Measurements from ENCODE around the gene GFER. TPM values are rescaled to one million over a fixed set of nuclear protein-coding genes. Genes with fewer than 3 reads are reported as not detected.
"Not testable (repeated sequence)": the region's sequence is repeated elsewhere in the genome, so short reads cannot be mapped to it uniquely, and the experiment has no call there.

The GFER gene
- total RNA-seq, 1 donor from 2014 or later, result 31.6 TPM

DNA sequence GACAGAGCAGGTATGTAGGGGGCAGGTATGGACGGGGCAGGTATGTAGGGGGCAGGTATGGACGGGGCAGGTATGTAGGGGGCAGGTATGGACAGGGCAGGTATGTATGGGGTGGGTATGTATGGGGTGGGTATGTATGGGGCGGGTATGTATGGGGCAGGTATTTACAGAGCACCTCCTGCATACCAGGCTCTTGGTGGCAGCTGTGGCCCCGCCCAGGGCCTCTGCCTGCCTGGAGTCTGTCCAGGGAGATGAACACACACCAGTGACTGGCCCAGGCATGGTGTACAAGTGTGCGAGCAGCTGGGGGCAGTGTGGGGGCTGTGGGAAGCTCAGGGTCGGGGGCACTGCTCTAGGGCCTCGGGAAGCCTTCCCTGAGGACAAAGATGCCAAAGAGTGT, 33.9 kb upstream of the GFER start:
- Mint-ChIP-seq H3K36me3 (ENCODE audit: low read depth) (no peaks in the 10 kb centered on the region), H3K4me3 (no peak overlapping the region), H3K4me1 (no peaks in the 10 kb centered on the region), H3K9me3 (no peaks in the 10 kb centered on the region), H3K27ac (no peak overlapping the region), H3K27me3 (no peaks in the 10 kb centered on the region)
- ATAC-seq (ENCODE audit: low read depth) (no peak), DNase-seq (no peak)
- POLR2A ChIA-PET, result interaction anchor here (3.0 kb wide), 1 partner anchor 14 kb away, joined by 9 read pairs; the partner anchor contains the start of gene RPS2
- CTCF ChIA-PET, result no interaction called here
- no peak for TF ChIP-seq CTCF (IDR thresholded peaks at IDR 0.05)
- intact Hi-C loops (cut with micrococcal nuclease), result no loop called here

DNA sequence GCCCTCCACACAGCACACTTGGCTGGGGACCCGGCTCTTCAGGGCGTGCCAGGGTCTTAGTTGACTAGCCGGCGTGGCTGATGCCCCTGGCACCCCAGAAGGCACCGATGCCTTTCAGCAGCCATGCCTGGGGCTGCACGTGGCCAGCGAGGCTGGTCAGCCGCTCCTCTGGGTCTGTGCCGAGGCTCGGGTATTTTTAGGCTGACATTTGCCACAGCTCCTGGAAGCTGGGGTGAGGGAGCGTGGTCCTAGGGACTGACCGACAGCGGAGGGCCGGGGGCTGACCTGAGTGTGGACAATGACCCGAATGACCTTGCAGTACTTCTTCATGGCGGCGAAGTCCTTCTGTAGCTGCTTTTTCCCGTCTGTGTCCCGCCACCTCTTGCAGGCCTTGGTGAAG, 33.4 kb upstream of the GFER start:
- no peak for DNase-seq
- no peak overlapping the region for H3K4me3 Mint-ChIP-seq
- ChIA-PET POLR2A (interaction anchor here (3.0 kb wide), 1 partner anchor 14 kb away, joined by 9 read pairs; the partner anchor contains the start of gene RPS2), CTCF (no interaction called here)
- TF ChIP-seq CTCF (IDR thresholded peaks at IDR 0.05), result no peak
- H3K27ac Mint-ChIP-seq, result no peak overlapping the region
- no peaks in the 10 kb centered on the region for H3K9me3 Mint-ChIP-seq
- ATAC-seq (ENCODE audit: low read depth), result no peak
- no peaks in the 10 kb centered on the region for H3K27me3 Mint-ChIP-seq
- no peaks in the 10 kb centered on the region for H3K36me3 Mint-ChIP-seq (ENCODE audit: low read depth)
- no peaks in the 10 kb centered on the region for H3K4me1 Mint-ChIP-seq
- intact Hi-C loops (cut with micrococcal nuclease), result no loop called here

DNA sequence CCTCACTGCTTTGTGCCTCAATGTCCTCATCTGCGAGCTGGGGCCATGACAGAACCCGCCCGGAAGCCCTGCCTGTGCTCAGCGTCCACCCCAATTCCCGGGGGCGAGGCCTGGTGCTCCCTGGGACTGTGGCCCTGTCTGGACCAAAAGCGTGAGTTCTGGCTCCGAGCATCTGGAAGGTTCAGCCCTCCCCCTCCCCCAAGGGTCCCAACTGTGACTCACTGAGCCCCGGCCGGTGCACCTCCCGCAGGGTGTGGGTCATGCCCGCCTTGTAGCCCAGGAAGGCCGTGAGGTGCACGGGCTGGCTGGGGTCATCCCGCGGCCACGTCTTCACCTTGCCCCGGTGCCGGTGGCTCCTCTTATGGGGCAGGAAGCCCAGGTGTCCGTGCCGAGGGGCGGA, 30.3 kb upstream of the GFER start:
- ATAC-seq (ENCODE audit: low read depth) (no peak), DNase-seq (no peak)
- Mint-ChIP-seq H3K27ac (no peak overlapping the region), H3K27me3 (no peaks in the 10 kb centered on the region), H3K4me1 (no peaks in the 10 kb centered on the region), H3K4me3 (no peak overlapping the region), H3K36me3 (ENCODE audit: low read depth) (no peaks in the 10 kb centered on the region), H3K9me3 (no peaks in the 10 kb centered on the region)
- no peak for TF ChIP-seq CTCF (IDR thresholded peaks at IDR 0.05)
- POLR2A ChIA-PET, result no interaction called here
- intact Hi-C loops (cut with micrococcal nuclease), result no loop called here
- CTCF ChIA-PET, result interaction anchor here (0.7 kb wide), 1 partner anchor 176 kb away, joined by 3 read pairs; no protein-coding TSS in a partner anchor

- H3K27ac Mint-ChIP-seq; ATAC-seq (ENCODE audit: low read depth); DNase-seq; H3K27me3 Mint-ChIP-seq; H3K4me3 Mint-ChIP-seq; intact Hi-C loops (cut with micrococcal nuclease); H3K9me3 Mint-ChIP-seq: not testable (repeated sequence)
- peaks cover 23% of the 10 kb centered on the region for H3K36me3 Mint-ChIP-seq (ENCODE audit: low read depth)
- CTCF ChIA-PET, result interaction anchor here (1.3 kb wide), 1 partner anchor 14 kb away, joined by 3 read pairs; no protein-coding TSS in a partner anchor
- peaks cover 33% of the 10 kb centered on the region for H3K4me1 Mint-ChIP-seq
- POLR2A ChIA-PET, result interaction anchor here (1.1 to 9.7 kb wide), 4 partner anchors 14 to 248 kb away, joined by 3 to 351 read pairs (median 4); partner anchors contain the start of genes GFER, MLST8, MSRB1 and NOXO1
Observed at GRCh38 chr16:1957434-1958142, 26.4 kb upstream of the GFER start.

DNA sequence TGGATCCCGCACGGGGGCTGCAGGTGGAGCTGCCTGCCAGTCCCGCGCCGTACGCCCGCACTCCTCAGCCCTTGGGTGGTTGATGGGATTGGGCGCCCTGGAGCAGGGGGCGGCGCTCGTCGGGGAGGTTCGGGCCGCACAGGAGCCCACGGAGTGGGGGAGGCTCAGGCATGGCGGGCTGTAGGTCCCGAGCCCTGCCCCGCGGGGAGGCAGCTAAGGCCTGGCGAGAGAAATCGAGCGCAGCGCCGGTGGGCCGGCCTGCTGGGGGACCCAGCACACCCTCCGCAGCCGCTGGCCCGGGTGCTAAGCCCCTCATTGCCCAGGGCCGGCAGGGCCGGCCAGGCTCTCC, 25.9 kb upstream of the GFER start:
- intact Hi-C loops (cut with micrococcal nuclease); H3K9me3 Mint-ChIP-seq; ATAC-seq (ENCODE audit: low read depth); H3K27ac Mint-ChIP-seq; H3K4me3 Mint-ChIP-seq; DNase-seq; H3K27me3 Mint-ChIP-seq: not testable (repeated sequence)
- Mint-ChIP-seq H3K4me1 (peaks cover 38% of the 10 kb centered on the region), H3K36me3 (ENCODE audit: low read depth) (peaks cover 28% of the 10 kb centered on the region)
- CTCF ChIA-PET, result interaction anchor here (1.3 kb wide), 1 partner anchor 15 kb away, joined by 3 read pairs; no protein-coding TSS in a partner anchor
- POLR2A ChIA-PET, result interaction anchor here (1.1 to 9.7 kb wide), 4 partner anchors 13 to 247 kb away, joined by 3 to 351 read pairs (median 4); partner anchors contain the start of genes GFER, MLST8, MSRB1 and NOXO1

GRCh38 chr16:1958715-1959268, 25.2 kb upstream of the GFER start:
- Mint-ChIP-seq H3K4me3 (peak overlapping the region; percentile 67), H3K27ac (no peak overlapping the region), H3K27me3 (no peaks in the 10 kb centered on the region), H3K4me1 (peaks cover 44% of the 10 kb centered on the region), H3K36me3 (ENCODE audit: low read depth) (peaks cover 35% of the 10 kb centered on the region), H3K9me3 (no peaks in the 10 kb centered on the region)
- ChIA-PET CTCF (no interaction called here), POLR2A (interaction anchor here (2.3 to 9.7 kb wide), 4 partner anchors 13 to 196 kb away, joined by 13 to 351 read pairs (median 38); partner anchors contain the start of genes GFER, MSRB1, NOXO1 and SYNGR3)
- TF ChIP-seq CTCF (IDR thresholded peaks at IDR 0.05), result no peak
- ATAC-seq (ENCODE audit: low read depth) (peak; percentile 1), DNase-seq (no peak)
- intact Hi-C loops (cut with micrococcal nuclease), result loop anchor here (1.0 kb wide), 3 partner anchors 15 to 182 kb away; partner anchors contain the start of genes MSRB1, NTHL1 and TSC2
